ENCODE data around the gene NAA60.
"Not testable (repeated sequence)": the region's sequence is repeated elsewhere in the genome, so short reads cannot be mapped to it uniquely, and the experiment has no call there.

NAA60 gene

DNA sequence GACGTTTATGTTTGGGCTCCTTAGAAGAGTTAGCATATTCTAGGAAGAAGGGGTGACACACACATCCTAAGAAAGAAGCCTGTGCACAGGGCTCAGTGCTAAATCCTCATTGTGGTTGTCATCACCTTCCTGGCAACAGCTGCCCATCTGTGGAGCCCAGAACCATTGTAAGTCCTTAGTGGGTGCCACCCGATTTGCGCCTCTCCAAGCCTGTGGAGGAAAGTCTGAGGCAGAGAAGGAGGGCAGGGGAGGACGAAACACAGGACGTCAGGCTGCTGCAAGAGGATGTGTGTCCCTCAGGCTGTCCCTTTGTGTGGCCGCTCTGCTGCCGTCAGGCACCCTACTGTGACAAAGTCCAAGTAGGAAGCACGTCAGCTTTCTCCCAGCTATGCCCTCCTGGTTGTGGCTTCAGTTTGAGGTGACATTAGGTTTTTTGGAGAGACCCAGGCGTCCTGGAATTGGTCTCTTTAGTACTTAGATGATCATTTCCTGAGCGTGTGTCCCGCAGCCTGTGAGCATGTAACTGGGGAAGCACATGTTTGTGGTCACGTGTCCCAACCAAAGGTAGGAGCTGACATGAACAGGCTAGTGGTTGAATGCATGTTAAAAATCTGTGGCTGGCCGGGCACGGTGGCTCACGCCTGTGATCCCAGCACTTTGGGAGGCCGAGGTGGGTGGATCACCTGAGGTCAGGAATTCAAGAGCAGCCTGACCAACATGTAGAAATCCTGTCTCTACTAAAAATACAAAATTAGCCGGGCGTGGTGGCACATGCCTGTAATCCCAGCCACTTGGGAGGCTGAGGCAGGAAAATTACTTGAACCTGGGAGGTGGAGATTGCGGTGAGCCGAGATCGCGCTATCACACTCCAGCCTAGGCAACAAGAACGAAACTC lies 68.1 kb downstream of the NAA60 start:
- no peak for ATAC-seq

GRCh38 chr16:3513892-3514583 lies 70.6 kb downstream of the NAA60 start:
- no peak for ATAC-seq

GRCh38 chr16:3514621-3515020 lies 71.1 kb downstream of the NAA60 start:
- no peak for ATAC-seq

GRCh38 chr16:3515897-3516296 lies 72.4 kb downstream of the NAA60 start:
- no peak for ATAC-seq

- ATAC-seq: no peak
Observed at GRCh38 chr16:3518292-3518985, 75.0 kb downstream of the NAA60 start.

DNA sequence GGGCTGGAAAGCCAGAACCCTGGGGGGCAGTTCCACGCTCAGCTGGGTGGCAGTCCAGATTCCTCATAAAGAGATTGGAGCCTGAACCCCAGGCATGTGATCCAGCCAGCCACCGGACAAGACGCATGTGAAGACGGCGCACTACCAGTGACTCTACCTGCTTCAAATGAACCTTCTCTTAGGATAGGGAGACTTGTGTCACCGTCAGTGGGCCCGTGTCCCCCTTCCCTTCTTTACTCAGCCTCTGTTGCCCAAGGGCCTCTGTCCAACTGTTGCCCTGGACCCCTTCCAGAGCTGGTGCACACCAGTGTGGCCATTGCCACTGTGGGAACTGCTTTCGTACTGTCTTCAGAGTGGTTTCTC lies 75.5 kb downstream of the NAA60 start:
- ATAC-seq: no peak

- no peak for ATAC-seq
Observed at GRCh38 chr16:3519581-3519980, 76.1 kb downstream of the NAA60 start.

DNA sequence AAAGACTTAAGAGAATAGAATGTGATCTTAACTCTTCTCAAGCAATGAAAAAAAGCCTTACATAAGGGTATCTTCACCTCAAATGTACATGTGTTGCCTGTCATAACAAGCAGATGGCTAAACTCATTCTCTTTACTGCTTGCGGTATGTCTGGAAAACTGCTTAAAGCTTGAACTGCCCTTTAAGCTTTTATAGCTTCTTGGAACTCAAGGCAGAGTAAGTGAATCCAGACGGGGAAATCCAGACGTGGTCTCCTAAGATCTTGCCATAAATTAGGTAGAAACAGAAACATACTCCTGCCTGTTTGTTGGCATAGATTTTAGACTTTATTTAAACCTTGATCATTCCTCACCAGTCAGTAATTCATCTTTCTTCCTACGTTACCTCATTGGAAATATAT lies 76.9 kb downstream of the NAA60 start:
- no peak for ATAC-seq

GRCh38 chr16:3520841-3521240 lies 77.4 kb downstream of the NAA60 start:
- ATAC-seq: no peak

DNA sequence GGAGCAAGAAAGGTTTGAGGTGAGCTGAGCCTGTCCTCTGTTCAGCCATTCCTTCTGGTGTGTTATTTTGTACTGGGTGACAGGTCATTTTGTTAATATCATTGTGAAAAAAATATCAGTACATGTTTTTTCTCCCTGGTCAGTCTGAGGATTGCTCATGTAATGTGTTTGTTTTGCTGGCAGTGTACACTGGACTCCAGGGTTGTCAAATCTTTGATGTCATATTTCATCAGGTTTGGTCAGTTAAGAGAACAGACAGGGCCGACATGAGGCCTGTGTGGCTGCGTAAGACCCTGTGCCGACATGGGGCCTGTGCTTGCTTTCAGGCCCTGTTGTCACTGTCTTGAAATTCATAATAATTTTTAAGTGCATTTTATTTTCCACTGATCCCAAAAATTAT lies 79.8 kb downstream of the NAA60 start:
- ATAC-seq: no peak

DNA sequence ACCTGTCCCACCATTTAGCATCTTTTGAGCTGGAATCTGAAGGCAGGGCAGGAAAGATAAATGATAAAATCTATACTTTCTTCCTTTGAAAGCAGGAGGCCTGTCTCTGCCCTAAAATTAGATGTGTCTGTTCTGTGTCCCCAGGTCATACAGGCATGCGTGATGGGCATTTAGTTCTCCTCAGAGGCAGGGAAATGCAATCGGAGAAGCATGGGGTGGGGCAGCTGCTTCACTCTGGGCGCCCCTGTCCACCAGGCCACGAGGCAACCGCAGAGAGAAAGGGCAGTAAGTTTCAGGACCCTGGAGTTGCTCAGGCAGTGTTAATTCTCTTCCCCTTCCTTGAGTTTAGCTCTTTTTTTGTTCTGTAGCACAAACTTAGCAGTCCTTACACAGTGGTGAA lies 82.5 kb downstream of the NAA60 start:
- no peak for ATAC-seq

GRCh38 chr16:3527216-3527829 lies 83.8 kb downstream of the NAA60 start:
- not testable (repeated sequence) for ATAC-seq

DNA sequence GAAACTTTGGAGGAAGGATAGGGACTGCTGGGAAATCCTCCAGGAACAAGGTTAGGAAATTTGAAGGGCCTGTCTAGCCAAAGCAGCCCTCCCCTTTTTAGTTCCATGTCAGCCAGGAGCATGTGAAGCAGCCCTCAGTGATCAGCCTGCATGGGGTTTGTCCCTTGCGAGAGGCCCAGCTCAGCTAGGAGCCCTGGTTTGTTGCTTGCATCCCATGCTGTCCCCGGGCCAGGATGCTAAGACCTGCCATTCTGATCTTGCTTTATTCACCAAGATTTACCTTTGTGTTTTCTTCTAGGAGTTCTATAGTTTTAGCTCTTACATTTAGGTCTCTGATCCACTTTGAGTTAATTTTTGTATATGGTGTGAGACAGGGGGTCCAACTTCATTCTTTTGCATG lies 84.9 kb downstream of the NAA60 start:
- no peak for ATAC-seq

GRCh38 chr16:3529175-3529574 lies 85.7 kb downstream of the NAA60 start:
- no peak for ATAC-seq

DNA sequence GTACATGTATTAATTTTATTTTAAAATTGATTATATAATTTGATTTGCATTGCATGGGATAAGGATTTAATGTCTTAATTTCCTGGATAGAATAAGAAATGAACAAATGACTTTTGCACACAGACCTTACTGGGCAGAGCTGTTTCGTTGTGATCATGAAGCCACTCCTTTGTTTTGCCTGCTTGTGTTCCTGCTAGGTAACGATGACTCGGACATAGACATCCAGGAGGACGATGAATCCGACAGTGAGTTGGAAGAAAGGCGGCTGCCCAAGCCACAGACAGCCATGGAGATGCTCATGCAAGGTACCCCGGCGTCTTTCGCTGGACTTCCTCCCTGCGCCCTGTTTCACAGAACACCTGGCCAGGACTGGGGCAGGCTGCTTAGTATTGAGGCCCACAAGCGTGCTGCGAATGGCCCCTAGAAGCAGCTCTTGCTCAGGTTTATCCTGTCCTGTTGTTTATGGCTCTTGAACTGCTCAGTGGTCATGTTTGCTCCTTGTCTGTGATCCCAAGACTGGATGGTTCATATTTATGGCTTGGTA lies 87.0 kb downstream of the NAA60 start:
- ATAC-seq: no peak

DNA sequence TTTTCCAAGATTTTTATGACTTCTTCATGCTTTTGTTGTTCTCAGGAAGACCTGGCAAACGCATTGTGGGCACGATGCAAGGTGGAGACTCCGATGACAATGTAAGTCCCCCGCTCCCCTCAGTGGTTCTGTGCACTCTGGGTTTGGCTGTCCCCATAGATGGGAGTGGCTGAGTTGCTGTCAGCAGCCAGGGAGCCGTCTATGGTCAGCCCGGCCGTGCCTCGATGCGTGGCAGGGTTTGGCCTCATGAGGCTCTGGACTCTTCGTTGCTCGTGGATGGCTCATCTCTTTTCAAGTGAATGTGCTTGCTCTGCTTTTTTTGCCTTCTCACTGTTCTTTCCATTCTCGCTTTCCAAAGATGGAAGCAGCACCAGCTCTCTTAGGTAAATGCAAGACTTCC lies 89.3 kb downstream of the NAA60 start:
- ATAC-seq: no peak

DNA sequence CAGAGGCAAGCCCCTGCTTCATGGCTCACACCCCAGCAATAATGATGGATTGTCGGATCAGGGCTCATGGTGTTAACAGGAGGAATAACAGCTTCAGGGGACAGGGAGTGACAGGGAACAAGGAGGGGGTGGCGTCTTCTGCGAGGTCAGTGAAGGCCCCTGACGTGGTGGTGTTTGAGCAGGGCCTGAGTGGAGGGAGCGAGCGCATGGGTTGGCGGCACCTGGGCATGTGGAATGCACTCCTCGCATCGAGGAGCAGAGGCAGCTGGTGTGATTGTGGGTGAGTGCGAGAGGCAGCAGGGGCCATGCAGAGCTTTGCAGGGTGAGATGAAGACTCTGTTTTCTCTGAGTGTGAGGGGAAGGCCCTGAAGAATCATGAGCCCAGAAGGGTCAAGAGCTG lies 90.6 kb downstream of the NAA60 start:
- no peak for ATAC-seq

- no peak for ATAC-seq
Observed at GRCh38 chr16:3536271-3536731, 92.8 kb downstream of the NAA60 start.

All from activated CD4-positive, CD25-positive, alpha-beta regulatory T cell treated with anti-CD3 and anti-CD28 coated beads, Interleukin-2, amount 50 U/mL, for 24 hours (primary cell).